Measurements from ENCODE around the gene UXT. TPM values are rescaled to one million over a fixed set of nuclear protein-coding genes. Genes with fewer than 3 reads are reported as not detected.
"Not testable (repeated sequence)": the region's sequence is repeated elsewhere in the genome, so short reads cannot be mapped to it uniquely, and the experiment has no call there.

Gene UXT
- total and polyA plus RNA-seq, 9 of the 15 experiments (the other 6 are each of a cell fraction or from before 2014, with no cell fraction given) = 141 to 300 (median 204) TPM

DNA sequence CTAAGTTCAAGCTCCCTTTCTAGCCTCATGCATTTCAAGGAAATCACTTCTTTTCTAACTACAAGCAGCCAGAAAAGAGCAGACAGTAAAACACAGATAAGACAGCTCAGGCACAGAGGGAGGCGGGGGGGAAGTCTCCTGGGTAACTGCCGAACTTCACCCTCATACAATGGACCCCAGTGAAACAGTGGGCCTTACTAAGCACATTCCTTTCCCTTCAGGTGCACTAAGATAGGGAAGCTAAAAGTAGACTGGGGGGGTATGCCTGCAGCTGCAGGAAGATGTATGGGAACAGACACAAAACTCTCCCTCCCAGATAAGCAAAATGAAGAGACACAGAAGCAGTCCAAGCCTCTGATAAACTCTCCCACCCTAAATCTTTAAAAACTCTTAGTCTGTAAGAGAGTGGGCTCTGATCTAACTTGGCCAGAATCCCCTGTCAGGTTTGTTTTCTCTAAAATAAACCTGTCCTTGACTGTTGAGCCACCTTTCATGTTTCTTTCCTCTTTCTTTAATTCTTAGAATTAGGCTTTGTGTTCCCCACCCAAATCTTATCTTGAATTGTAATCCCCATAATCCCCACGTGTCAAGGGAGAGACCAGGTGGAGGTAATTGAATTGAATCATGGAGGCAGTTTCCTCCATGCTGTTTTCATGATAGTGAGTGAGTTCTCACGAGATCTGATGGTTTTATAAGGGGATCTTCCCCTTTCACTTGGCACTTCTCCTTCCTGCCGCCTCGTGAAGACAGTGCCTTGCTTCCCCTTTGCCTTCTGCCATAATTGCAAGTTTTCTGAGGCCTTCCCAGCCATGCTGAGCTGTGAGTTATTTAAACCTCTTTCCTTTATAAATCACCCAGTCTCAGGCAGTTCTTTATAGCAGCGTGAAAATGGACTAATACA is 17.2 kb upstream of the UXT start (continued):
- TF ChIP-seq TEAD4 (IDR thresholded peaks at IDR 0.05; ENCODE audit: low read length) (peak; percentile 92), EP300 (IDR thresholded peaks at IDR 0.05; ENCODE audit: low read length) (peak; percentile 86), HDAC3 (IDR thresholded peaks at IDR 0.05; ENCODE audit: borderline replicate concordance, partially characterized antibody) (peak; percentile 90)
- not testable (repeated sequence) for TF ChIP-seq TEAD4 (CRISPR knock-in tag; IDR thresholded peaks at IDR 0.05; ENCODE audit: borderline replicate concordance)

DNA sequence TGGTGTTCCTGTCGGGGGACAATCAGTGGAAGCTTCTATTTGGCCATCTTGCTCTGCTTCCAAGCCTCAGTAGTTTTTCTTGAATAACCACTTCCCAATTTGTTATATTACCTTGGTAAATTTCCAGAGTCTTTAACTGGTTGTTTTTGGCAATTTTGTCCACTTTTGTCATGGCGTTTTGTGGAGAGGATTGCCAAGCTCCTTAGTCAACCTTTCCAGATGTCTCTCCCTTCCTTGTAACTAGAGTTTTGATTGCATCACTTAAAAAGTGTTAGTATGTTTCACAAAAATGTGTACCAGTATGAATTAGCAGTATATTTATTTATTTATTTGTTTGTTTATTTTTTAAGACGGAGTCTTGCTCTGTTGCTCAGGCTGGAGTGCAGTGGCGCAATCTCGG is 15.8 kb upstream of the UXT start:
- TF ChIP-seq RBM25 (IDR thresholded peaks at IDR 0.05; ENCODE audit: low read depth, low read length, severe bottlenecking) (no peak), ATF3 (IDR thresholded peaks at IDR 0.05) (peak; percentile 16; the same call in 1 of the 2 replicates), ATF3 (CRISPR knock-in tag; conservative IDR thresholded peaks at IDR 0.05) (no peak)
- 88% methylated on average over 5 of the region's 5 CpGs for WGBS (ENCODE audit: insufficient coverage, low coverage, missing lambda C conversion rate)
- no peaks in the 10 kb centered on the region for H3K36me3 ChIP-seq (ENCODE audit: control insufficient read depth, insufficient read depth, low read length)
- ATAC-seq = no peak
- intact Hi-C loops (cut with micrococcal nuclease) (loop anchor here (5.0 kb wide), 1 partner anchor 123 kb away; no protein-coding TSS in a partner anchor), in situ Hi-C loops (cut with MboI) (loop anchor here (5.0 kb wide), 1 partner anchor 48 kb away; no protein-coding TSS in a partner anchor)
- H3K9me3 ChIP-seq (replicated peaks; ENCODE audit: control insufficient read depth, insufficient read depth, low read depth, low read length) = peaks cover 15% of the 10 kb centered on the region
- no peak overlapping the region for H2AFZ ChIP-seq (ENCODE audit: low read depth, low read length)
- no peak for DNase-seq (ENCODE audit: extremely low read depth in 1 of 4, low spot score in 3 of 4)
- H3K9ac ChIP-seq (ENCODE audit: insufficient read depth in 1 of 2, low read depth in 2 of 2, low read length in 2 of 2) = no peak overlapping the region
- H3K27me3 ChIP-seq (ENCODE audit: control insufficient read depth in 2 of 2, insufficient read depth in 2 of 2, low read length in 2 of 2) = no peaks in the 10 kb centered on the region
- H3K4me3 ChIP-seq = no peak overlapping the region
- BruUV-seq (replicated peaks) = no TSS peak
- H3K27ac ChIP-seq (ENCODE audit: extremely low read depth, low read depth, low read length) = no peak overlapping the region
- H3K9me1 ChIP-seq (ENCODE audit: control insufficient read depth, insufficient read depth, low read length) = no peaks in the 10 kb centered on the region
- peaks cover 0 to 5% of the 10 kb centered on the region in 2 experiments; a peak in 3 of 5 replicates for H3K4me1 ChIP-seq (replicated peaks in 1 of 2; ENCODE audit: control insufficient read depth in 2 of 2, insufficient read depth in 2 of 2, low read length in 2 of 2)
- H4K20me1 ChIP-seq (replicated peaks; ENCODE audit: control insufficient read depth, insufficient read depth, low read length) = no peaks in the 10 kb centered on the region
- H3K79me2 ChIP-seq (ENCODE audit: control insufficient read depth, insufficient read depth, low read length) = no peaks in the 10 kb centered on the region
- POLR2A ChIA-PET = interaction anchor here (1.2 kb wide), 1 partner anchor 13 kb away, joined by 3 read pairs; no protein-coding TSS in a partner anchor
- H3K4me2 ChIP-seq (ENCODE audit: insufficient read depth, low read length) = no peak overlapping the region
- CTCF ChIA-PET (ENCODE audit: low intra/inter-chr PET ratio) = no interaction called here
- FAIRE-seq = no peak
